NCI-H1436 (cell line): ENCODE data around the gene GVQW3.
A peak's percentile ranks its signal among the peaks of the same experiment; 100 is the strongest.

Experiments
- DNase-seq: peaks from one replicate; lab custom pipeline; 2025; lab: John Stamatoyannopoulos, UW

GVQW3 gene

GRCh38 chr11:76380977-76381719 is at the start of gene GVQW3, which contains the start of gene THAP12:
Gene GVQW3, plus strand, starts transcription at chr11:76381323. Its CDS starts 506 bp downstream, at chr11:76381829.
Gene THAP12, minus strand, starts transcription at chr11:76381132. Its CDS starts 296 bp downstream, at chr11:76380836.
- DNase-seq, result peak; percentile 96

GRCh38 chr11:76334826-76335389 is 46.2 kb upstream of the GVQW3 start:
- DNase-seq, result no peak

DNA sequence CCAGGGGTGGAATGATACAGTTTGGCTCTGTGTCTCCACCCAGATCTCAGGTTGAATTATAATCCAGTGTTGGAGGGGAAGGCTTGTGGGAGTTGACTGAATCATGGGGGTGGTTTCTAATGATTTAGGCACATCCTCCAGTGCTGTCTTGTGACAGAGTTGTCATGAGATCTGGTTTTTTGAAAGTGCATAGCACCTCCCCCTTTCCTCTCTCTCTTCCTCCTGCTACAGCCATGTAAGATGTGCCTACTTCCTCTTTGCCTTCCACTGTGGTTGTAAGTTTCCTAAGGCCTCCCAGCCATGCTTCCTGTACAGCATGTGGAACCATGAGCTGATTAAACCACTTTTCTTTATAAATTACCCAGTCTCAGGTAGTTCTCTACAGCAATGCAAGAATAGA is 45.3 kb upstream of the GVQW3 start:
- DNase-seq, result no peak

- no peak for DNase-seq
These were observed 44.5 kb upstream of the GVQW3 start for GRCh38 chr11:76336597-76336996.

DNA sequence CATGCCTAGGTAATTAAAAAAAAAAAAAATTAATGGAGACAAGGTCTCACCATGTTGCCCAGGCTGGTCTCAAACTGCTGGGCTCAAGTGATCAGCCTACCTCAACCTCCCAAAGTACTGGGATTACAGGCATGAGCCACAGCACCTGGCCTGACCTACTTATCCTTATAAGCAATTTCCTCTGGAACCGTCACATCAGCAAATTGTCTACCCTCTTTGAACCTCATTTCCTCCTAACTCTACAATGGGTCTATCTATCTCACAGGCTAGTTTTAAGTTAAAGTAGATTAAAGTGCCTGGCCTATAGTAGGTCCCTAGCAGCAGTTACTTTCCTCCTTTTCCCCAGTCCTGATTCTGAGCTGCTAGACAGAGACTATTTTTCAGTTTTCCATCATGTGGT is 43.7 kb upstream of the GVQW3 start:
- DNase-seq, result no peak

DNA sequence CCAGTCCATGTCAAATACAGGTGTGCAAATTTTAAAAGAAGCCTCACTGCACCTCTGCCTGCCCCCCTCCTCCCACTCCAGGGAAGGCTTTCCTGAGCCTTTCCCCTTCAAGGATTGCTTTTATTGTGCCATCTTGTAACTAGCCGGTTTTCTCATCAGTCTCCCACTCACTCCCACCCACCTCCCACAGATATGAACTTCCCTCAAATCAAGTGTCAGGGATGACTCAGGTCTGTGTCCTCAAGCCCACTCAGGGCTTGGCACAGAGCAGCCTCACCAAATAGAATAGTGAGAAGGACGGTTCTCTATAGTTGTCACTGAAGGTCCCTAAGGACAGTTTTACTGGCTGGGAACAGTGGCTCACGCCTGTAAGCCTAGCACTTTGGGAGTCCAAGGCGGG is 43.2 kb upstream of the GVQW3 start:
- DNase-seq, result no peak

- DNase-seq, result no peak
These were observed 41.9 kb upstream of the GVQW3 start for GRCh38 chr11:76339221-76339620.

- DNase-seq, result no peak
These were observed 33.7 kb upstream of the GVQW3 start for GRCh38 chr11:76347466-76347865.

DNA sequence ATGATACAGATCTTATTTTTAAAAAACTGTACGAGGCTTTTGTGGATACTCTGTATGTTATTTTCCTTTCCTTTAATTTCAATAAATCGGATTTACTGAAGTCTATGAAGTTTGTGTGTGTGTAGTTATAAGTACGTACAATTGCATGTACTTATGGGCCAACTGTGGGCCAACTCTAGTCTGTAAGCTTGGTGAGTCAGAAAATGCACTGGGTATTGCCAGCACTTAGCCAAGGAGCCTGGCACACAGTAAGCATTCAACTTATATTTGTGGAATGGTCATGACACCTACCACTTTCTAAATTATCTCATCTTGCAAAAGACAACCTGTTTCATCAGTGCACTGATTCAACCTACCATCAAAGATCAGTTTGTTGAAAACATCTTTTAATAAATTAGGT is 32.8 kb upstream of the GVQW3 start:
- no peak for DNase-seq

DNA sequence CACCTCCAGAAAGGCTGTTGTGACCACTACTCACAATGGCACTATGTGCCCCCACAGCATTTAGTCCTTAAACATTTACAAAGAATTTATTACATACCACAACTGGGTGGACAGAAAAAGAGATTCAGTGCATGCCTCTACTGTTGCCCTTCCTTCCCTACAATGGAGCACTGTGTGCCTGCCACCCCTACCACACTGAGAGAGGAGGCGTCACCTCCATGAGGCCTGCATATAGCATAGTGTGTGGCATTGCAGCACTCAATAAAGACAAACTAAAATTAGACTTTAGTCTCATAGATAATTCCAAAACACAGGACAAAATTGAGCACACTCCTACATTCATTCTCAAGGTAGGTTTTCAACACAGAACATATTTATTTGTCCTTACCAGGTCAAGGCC is 26.0 kb upstream of the GVQW3 start:
- DNase-seq, result no peak

- no peak for DNase-seq
These were observed 19.7 kb upstream of the GVQW3 start for GRCh38 chr11:76361374-76361773.

DNA sequence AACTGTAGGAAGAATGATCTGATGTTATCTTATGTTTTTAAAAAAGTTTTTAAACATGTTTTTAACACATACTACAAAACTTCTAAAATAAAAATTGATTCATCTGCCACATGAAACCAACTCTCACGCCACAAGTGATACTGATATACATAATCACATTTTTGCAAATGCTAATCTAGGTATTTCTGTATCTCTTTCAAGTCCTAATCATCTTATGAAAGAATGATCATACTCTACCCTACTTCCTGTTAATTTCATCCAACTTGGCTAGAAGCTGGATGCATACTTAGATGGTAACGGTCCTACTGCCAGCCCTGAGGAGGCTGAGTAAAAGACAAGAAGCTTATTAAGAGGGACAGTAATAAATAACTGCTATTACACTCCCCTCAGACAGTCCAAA is 19.3 kb upstream of the GVQW3 start:
- DNase-seq, result no peak

DNA sequence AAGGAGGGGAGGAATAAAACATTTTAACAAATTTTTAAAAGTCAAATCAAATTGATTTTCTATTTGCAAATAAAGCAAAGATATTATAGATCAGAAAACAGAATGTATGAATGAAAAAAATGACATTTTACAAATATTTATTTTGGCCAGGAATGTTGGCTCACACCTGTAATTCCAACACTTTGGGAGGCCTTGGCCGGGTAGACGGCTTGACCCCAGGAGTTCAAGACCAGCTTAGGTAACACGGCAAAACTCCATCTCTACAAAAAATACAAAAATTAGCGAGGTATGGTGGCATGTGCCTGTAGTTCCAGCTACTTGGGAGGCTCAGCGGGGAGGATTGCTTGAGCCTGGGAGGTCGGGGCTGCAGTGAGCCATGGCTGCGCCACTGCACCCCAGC is 18.4 kb upstream of the GVQW3 start:
- no peak for DNase-seq

DNA sequence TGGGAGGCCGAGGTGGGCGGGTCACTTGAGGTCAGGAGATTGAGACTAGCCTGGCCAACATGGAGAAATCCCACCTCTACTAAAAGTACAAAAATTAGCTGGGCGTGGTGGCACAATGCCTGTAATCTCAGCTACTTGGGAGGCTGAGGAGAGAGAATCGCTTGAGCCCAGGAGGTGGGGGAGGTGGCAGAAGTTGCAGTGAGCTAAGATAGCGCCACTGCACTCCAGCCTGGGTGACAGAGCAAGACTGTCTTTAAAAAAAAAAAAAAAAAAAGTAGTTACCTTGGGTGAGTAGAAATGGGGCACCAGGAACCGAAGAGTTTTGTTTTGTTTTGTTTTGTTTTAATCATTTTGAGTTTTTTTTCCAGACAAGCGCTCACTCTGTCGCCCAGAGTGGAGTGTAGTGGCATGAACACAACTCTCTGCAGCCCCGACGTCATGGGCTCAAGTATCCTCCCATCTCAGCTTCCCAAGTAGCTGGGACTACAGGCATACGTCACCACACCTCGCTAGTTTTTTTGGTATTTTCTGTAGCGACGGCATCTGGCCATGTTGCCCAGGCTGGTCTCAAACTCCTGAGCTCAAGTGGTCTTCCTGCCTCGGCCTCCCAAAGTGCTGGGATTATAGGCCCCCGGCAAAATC is 16.0 kb upstream of the GVQW3 start:
- no peak for DNase-seq

- DNase-seq, result no peak
These were observed 12.6 kb upstream of the GVQW3 start for GRCh38 chr11:76368490-76368889.

GRCh38 chr11:76369406-76369805 is 11.7 kb upstream of the GVQW3 start:
- DNase-seq, result no peak

DNA sequence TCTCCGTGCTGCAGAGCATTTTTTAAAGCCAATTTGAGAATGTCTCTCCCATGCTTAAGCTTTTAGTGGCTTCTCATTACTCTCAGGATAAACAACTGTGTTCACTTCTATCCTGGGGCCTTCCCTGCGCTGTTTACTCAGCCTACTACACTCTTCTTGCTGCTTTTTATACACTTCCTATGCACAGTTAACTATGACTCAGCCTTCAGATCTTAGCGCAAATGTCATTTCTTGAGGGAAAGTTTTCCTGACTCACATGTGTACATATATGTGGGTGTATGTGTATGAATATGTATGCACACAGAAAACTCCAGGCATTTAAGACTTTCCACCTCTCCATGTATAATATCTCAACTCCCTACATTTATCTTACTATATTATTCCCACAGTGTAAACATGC is 10.0 kb upstream of the GVQW3 start:
- DNase-seq, result no peak

- no peak for DNase-seq
These were observed 4.2 kb upstream of the GVQW3 start for GRCh38 chr11:76376746-76377558.

GRCh38 chr11:76379807-76380158 is 1.3 kb upstream of the GVQW3 start:
- DNase-seq, result no peak

- DNase-seq, result no peak
These were observed 755 bp upstream of the GVQW3 start for GRCh38 chr11:76380159-76380976.

GRCh38 chr11:76382209-76382608 is 1.1 kb downstream of the GVQW3 start:
- DNase-seq, result no peak

DNA sequence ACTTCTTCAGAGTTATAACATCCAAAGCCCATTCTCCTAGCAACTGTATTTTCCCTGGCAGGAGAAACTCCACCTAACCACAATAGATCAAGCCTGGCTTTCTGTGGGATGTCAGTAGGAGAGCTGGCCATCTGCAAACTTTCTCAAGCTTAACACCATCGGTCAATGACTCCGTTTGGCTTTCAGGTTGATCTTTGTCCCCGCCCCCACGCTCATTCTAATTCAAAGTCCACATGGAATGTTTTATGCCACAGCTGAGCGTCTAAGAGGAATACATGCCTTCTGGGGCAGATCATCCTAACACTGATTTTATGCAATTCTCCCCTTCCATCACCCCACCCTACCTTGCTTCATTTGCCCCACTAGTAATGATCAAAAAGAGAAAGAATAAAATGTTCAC is 4.8 kb downstream of the GVQW3 start:
- no peak for DNase-seq
